ENCODE results near the gene PCNX3.

The PCNX3 gene

DNA sequence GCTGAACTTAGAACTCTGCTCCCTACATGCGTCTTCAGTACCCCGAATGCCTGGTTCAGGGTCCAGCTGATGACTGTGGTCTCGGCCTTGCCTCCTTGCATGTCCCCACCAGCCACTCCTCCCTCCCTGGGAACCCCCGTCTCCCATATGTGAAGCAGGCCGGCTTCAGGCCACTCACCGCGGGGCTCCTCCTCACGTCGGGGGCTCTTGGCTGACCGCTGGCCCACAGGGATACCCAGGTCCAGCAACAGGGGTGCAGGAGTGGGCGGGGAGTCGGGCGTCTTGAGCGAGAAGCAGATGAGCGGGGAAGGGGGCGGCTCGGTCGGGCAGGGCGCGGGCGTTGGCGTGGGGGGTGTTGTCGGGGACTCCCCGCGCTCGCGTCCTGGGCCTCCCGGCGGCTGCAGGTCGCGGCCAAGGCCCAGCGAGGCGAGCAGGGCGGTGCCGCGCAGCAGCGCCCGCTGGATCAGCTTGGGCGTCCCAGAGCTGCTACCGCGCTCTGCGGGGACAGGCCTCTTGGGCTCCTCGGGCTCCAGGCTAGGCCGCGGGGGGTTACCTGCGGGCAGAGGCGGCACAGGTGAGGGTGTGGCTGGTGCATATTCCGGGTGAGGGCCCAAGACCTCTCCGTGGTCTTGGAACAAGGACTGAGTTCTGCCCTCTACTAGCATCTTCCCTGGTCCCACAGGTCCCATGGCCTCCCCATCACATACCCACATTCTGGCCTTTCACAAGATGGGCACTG lies 16.2 kb upstream of the PCNX3 start:
- no peak for DNase-seq

DNA sequence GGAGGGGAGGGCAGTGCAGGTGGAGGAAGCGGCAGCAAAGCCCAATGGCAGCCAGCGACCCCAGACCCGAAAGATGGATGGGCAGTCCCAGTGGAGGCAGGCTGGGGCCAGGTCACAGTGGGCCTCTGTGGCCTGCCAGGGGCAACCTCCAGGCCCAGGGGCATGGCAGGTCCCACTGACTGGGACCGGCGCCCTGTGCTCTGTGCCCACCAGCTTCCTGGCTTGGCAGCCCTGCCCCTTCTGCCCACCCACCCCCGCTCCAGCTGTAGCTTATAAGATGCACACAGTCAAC lies 15.7 kb upstream of the PCNX3 start:
- DNase-seq, result no peak

DNA sequence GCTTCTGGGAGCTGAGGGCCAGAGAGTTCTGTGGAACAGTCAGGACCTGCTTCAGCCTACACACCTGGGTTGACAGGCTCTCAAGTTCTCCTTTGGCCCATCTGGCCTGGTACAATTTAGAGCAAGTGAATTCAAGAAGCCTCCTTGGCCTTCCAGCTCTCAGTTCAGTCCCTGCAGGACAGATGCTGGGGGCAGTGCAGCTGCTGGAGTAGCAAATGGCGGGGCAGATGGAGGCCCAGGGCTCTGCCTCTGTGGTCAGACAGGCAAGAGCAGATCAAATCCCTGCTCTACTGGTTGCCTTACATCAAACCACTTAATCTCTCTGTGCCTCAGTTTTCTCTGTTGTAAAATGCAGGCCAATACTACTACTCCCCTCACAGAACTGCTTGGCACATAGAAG lies 11.3 kb upstream of the PCNX3 start:
- DNase-seq, result no peak

DNA sequence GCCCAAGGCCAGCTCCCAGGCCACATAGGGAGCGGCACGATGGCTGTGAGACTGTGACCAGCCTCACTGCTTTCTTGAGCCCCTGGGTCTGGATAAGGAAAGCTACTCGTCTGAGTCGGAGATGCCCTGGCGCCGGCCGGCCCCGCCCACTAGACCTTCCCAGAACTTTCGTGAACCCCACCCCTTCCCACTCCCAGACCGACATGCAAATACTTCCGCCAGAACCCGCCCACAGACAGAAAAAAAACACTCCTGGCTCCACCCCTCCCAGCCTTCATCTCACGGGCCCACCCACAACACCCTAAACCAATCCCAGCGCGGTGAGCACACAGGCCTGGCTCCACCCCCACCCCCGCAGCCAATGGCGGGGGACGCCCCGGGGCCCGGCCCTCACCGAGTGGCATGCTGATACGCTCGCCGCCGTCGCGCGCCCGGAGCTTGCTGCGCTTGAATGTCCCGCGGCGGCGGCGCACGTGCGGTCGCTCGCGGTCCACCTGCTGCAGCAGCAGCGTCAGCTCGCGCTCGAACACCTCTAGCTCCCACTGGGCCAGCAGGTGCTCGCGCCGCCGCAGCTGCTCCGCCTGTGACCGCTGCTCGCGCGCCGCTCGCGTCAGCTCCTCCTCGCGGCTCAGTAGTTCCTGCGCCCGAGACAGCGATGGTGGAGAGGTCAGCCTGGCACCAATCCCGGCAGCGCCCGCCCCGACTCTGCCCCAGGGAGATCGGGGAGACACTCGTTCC lies 8.5 kb upstream of the PCNX3 start:
- no peak for DNase-seq

DNA sequence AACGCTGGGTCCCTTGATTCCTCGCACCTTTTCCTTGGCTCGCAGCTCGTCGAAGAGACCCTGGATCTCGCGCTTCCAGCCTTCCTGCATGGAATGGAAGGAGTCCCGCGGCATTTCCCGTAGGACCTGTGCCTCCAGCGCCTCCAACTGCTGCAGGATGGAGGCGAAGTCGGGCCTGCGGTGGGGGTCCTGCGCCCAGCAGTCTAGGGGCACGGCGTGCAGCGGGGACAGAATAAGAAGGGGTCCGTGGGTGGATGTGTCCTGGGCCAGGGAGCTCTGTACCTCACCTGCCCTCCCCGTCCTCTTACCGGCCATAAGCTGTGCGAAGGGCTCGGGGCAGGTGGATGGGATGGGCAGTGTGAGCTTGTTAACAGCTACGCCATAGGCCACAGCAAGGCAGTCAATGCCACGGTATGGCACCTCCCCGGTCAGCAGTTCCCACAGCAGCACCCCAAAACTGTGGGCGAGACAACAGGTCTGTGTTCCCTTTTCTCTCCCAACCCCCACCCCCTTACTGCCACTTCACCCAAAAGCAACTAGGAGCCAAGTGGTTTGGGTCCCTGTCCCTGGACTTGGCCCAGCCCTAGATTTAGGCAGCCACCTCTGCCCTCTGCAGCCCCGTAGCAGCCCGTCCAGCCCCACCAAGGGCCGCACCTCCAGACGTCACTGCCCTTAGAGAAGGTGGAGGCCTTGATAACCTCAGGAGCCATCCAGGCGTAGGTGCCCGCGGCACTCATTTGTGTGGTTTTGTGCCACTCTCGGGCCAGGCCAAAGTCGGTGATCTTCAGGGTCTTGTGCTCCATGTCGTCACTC lies 7.8 kb upstream of the PCNX3 start:
- no peak for DNase-seq

DNA sequence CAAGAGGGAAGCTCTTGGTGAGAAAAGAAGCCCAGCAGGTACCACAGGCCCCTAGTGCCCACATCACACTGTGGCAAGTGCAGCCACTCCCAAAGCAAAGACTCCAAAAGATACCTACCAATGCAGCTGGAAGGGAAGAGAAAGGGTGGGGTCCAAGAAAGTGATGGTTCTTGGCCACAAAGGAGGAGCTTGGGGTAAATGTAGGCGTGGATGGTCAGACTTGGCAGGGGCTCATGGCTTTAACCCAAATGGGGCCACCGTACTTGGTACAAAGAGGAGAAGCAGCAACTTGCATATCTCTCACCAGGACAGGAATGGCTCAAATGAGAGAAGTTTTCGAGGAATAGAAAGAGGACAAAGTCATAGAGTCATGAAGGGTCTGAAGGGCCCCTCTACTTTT lies 6.3 kb upstream of the PCNX3 start:
- no peak for DNase-seq

DNA sequence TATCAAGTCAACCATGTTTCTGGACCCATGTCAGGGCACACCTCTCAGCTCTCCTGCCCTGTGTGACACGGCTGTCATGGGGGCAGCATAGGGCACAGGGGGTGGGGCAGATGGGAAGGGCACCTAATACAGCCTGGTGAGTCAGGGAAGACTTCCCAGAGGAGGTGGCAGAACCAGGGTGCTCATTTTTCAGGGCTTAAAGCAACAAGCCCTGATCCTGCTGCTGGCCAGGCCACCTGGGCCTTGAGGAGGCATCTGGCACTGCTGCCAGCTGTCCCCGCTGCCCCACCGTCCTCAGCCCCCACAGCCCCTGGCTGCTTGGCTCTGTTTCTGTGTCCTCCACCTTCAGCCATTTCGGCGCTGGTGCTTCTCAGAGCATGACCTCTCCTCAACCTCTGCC lies 5.9 kb upstream of the PCNX3 start:
- no peak for DNase-seq

DNA sequence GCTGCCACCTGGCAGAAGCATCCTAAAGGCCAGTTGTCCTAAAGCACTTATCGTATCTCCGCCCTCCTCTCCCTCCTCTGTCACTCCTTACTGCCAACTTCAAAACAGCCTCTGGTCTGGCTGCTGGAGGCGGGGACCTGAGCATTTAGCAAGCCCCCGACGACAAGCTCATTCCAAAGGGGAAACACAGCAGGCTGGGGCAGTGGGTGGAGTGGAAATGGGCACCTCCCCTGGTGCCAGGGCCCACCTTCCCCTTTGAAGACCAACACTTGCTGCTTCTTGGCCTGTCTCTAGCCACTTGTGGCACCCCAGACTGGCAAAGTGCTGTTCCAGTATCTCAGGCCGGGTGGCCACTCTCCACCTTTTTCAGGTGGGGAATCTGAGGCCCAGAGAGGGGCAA lies 5.2 kb upstream of the PCNX3 start:
- DNase-seq, result no peak

DNA sequence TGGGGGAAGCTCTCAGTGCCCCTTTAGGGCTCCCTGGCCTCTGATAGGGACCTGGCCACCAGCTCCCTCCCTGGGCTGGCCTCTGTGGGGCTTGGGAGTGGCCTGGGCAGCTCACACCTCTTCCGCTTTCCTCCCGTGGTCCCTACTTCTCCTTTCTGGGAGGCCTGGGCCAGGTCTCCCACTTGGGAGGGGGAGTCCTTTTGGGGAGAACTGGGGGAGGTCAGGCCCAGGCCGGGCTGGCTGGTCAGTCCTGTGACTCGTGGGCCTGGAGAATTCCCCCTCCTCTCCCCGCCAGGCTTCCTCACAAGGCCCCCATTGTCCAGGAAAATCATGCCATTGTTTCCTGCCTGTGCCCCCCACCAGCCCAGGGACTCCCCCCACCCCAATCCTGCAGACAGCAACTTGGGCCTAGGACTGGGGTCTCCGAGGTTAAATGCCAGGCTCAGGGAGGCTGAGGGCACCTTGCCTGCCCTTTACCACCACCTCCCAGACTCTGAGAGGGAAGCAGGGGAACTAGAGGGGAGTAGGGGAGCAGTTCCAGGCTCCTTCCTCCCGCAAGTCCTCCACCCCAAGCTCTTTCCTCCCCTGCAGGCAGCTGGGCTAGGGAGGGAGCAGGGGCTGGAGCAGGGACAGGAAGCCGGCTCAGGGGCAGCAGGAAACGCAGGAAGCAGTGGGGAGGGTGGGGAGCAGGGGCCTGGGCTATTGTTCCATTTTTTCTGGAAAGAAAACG lies 4.4 kb upstream of the PCNX3 start:
- DNase-seq, result no peak

DNA sequence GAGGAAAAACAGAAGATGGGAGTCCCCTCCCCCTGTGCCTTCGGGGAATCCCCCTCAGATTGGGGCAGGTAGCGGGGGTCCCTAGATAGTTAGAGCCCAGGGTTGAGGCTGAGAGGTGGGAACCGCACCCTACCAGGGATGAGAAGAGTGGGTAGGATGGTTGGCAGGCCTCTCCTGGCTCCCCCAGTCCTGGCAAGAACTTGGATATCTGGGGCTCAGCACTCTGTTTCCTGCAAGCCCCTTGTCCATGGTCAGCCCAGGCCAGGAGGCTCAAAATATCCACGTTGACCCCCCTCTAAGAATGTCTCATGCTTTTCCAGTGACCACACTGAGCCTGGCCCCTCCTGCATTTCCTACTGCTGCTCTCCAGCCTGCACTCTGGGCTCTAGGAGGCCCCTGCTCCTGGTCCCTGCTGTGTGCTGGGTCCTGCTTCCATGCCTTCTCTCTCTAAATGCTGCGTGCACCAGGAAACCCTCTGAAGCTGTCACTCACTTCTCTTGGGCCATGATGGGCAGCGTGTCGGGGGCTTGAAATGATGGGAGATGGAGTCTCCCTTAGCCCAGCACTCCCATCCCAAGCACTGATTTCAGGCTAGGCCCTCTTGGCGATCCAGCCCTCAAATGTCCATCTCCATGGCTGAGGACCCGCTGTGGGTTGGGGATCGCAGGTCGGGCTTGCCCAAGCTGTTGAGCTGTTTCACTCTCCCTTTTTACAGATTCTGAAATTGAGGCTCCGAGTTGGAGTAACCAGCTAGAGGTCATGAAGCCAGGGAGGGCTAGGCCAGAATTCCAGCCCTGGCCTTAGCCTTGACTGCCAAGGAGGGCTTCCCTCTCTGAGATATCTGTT lies 3.6 kb upstream of the PCNX3 start:
- no peak for DNase-seq

DNA sequence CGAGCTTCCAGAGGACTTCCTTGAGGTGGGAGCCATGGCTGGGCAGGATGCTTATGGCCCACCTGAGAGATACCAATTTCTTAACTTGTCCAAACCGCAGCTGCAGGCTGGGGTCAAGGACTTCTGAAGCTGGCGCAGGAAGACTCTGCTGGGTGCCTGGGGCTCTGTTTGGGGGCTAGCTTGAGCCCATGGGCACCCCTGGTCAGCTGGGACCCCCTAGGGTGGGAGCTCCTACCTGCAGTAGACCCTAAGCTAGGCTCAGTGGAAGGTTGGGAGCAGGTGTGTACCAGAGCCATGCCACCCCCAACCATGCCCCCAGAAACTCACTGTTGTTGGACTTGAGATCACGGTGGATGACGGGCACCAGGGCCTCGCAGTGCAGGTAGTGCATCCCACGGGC lies 2.9 kb upstream of the PCNX3 start:
- no peak for DNase-seq

DNA sequence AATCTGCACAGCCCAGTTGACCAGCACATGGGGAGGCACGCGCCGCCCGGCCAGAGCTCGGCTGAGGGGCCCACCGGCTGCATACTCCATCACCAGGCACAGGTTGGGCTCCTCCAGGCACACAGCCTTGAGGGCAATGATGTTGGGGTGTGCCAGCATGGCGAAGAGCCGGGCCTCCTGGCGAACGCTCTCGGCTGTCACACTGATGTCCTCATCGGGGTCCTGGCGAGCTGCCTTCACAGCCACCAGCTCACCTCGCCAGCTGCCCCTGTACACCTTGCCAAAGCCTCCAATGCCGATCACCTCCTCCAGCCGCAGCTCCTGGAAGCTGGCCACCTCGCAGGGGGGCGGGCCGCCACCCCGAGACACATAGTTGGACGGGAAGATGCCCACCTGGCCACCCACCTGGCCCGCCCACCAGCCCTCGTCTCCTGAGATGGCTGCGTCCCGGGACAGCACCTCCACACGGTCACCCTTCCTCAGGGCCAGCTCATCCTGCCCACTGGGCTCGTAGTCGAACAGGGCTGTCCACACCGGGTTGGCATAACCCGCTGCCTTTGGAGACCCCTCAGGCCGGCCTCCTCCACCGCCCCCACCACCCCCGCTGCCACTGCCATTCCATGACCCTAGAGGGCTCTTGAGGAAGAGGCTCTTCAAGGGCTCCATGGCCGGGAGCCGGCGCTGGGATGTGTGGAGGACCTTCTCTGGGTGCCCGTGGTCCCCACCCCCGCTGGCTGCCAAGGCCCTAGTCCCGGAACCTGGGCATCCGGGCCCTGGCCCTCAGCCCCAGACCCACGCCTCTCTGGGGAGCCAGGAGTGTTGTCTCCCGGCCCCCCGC lies 2.3 kb upstream of the PCNX3 start:
- no peak for DNase-seq

DNA sequence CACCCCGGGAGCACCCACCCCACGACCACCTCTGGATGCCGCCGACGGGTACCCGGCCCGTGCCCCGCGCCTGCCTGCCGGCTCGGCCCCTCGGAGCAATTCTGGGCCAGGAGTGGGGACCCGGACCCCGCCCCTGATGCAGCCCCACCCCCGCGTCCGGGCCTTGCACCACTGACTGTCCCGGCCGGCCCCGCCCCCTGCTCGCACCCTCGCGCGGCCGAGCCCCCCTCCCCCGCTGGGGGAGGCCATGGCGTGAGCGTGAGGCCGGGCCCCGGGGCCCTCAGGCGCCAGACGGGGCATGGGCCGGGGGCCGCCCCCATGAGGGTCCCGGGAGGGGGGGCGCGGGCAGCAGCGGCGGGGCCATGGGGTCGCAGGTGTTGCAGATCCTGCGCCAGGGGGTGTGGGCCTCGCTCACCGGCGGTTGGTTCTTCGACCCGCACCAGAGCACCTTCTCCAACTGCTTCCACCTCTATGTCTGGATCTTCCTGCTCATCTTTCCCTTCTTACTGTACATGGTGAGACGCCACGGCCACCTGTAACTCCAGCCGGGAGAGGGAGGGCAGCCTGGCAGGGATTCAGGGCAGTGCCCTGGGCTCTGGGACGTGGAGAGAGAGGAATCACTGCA lies 486 bp downstream of the PCNX3 start:
- no peak for DNase-seq

DNA sequence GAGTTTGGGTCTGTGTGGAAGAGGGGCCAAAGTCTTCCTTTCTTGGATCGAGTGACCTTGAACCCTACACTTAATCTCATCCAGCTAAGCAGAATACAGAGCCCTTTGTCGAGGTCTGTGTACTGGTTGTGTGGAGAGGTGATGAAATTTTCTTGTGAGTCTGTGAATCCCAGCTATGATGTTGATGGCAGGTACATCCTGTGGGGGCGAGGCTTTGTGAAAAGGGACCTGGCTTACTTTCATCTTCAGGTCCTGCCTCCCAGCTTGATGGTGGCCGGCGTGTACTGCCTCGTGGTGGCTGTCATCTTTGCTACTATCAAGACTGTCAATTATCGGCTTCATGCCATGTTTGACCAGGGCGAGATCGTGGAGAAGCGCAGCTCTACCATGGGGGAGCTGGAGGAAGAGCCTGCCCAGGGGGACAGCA lies 1.0 kb downstream of the PCNX3 start:
- DNase-seq, result no peak

DNA sequence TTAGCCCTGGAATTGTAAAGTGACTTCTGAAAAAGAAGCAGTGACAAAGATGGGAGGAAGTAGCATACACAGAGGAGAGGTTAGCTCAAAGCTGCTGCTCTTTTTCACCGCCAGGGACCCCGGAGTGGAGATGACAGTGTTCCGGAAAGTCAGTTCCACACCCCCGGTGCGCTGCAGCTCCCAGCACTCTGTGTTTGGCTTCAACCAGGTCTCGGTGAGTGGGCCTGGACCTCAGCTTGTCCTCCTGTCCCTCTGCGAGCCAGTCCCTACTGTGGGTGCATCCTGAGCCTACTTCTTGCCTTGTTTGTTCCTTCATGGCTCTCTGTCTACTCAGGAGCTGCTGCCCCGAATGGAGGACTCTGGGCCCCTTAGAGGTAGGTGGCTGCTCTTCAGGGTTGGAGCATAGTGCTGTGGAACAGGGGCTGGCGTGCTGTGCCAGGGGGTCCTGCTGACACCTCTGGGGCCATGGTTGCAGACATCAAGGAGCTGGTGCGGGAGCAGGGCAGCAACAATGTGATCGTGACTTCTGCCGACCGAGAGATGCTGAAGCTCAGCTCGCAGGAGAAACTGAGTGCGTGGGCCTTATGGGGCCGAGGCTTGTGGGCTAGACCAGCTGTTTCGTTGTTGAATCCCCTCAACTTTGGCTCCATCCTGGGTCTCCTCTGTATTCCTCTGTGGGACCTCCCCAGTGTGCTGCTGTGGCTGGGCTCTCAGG lies 1.7 kb downstream of the PCNX3 start:
- DNase-seq, result no peak

DNA sequence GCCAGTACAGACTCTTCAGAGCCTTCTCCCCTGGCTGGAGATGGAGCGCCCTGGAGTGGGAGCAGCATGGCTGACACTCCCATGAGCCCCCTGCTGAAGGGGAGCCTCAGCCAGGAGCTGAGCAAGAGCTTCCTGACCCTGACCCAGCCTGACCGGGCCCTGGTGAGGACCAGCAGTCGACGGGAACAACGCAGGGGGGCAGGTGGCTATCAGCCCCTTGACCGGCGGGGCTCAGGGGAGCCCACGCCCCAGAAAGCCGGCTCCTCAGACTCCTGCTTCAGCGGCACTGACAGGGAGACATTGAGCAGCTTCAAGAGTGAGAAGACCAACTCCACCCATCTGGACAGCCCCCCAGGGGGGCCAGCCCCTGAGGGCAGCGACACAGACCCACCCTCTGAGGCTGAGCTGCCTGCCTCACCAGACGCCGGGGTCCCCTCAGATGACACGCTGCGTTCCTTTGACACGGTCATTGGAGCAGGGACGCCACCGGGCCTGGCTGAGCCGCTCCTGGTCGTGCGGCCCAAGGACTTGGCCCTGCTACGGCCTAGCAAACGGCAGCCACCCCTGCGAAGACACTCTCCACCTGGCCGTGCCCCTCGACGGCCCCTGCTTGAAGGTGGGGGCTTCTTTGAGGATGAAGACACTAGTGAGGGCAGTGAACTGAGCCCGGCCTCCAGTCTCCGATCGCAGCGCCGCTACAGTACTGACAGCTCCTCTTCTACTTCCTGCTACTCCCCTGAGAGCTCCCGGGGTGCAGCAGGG lies 2.6 kb downstream of the PCNX3 start:
- DNase-seq, result no peak

DNA sequence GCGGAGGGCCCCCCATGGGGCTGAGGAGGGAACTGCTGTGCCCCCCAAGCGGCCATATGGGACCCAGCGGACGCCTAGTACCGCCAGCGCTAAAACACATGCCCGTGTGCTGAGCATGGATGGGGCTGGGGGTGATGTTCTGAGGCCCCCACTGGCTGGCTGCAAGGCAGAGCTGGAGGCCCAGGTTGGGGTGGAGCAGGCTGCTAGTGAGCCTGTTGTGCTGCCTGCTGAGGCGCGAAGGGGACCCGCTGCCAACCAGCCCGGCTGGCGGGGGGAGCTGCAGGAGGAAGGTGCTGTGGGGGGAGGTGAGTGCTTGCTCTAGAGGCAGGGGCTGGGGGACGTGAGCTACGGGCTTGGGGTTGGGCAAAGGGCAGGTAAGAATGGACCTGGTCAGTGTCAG lies 3.2 kb downstream of the PCNX3 start:
- no peak for DNase-seq

DNA sequence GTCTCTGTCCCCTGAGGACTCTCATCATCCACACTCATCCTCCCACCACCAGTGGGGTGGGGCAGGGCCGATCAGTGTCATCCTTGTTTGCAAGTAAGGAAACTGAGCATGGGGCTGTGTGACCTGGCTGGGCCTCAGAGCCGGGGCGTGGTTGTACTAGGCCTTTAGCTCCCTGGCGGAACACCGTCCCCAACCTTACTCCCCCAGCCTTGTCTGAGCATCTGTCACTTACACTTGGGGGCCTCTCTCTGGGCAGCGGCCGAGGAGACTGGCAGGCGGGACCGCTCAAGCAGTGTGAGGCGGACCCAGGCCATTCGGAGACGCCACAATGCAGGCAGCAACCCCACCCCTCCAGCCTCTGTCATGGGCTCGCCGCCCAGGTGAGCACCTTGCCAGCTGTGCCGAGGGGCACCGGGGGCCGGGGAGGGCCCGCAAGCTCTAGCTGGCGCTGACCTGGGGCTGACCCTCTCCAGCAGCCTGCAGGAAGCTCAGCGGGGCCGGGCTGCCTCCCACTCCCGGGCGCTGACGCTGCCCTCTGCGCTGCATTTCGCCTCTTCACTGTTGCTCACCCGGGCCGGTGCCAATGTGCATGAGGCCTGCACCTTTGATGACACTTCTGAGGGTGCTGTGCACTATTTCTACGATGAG lies 3.8 kb downstream of the PCNX3 start:
- no peak for DNase-seq

DNA sequence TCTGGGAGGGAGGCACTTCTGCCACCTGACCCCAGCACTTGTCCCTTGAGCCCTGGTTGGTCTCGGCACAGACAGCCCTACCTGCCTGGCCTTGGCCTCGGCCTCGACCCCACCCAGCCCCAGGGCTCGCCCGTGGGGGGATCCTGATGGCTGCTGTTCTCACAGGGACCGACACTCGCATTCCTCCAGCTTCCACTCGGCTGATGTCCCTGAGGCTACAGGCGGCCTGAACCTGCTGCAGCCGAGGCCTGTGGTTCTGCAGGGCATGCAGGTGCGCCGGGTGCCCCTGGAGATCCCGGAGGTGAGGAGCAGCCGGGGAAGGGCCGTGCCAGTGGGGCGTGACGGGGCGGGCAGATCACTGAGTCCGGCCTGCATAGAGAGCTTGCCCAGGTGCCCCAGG lies 5.1 kb downstream of the PCNX3 start:
- no peak for DNase-seq
